Hematopoietic multipotent progenitor cell (in vitro differentiated cells): Measurements from ENCODE around the gene LRRC8C. TPM values are rescaled to one million over a fixed set of nuclear protein-coding genes. Genes with fewer than 3 reads are reported as not detected.
"Not testable (repeated sequence)": the region's sequence is repeated elsewhere in the genome, so short reads cannot be mapped to it uniquely, and the experiment has no call there.

Experiments
- DNase-seq, 3 donors: peaks; one replicate each; pipeline ENCODE4 v3.0.0-alpha.2; 2011 to 2015; ENCODE audit warnings: low read depth in 2 of 3, low spot score in 2 of 3
- total RNA-seq: library from RNA; depleted of rRNA; stranded (reverse); fragments of >200 nt; gene quantifications from one replicate; pipeline ENCODE4 v1.2.3, GENCODE V29; 2012

LRRC8C gene
- total RNA-seq, 1 donor = 4.6 TPM

GRCh38 chr1:89607586-89608318, 25.2 kb upstream of the LRRC8C start:
- DNase-seq = no peak

DNA sequence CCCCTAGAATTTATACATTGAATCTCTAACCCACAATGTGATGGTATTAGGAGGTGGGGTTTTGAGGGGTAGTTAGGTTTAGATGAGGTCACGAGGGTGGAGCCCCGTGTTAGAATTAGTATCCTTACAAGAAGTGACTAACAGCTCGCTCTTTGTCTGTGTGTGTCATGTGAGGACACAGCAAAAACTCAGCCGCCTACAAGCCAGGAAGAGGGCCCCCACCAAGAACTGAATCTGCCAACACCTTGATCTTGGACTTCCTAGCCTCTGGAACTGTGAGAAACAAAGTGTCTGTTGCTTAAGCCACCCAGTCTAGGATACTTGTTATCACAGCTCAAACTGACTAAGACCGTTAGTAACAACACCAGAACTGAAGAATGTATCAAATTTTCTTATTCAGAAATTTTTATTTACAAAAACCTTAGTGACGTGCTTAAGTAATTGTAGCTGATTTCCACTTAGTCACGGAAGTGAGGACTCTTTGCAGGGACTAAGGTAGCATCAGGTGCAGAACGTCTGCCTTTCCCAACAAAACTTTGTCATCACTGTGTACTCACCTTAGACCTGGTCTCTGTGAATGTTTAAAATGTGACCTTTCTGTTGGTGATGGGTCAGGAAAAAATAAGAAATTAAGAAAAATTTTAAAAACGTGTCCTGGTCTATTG, 24.5 kb upstream of the LRRC8C start:
- peak in 1 of 3 donors; percentile 63 for DNase-seq

GRCh38 chr1:89608984-89609725, 23.8 kb upstream of the LRRC8C start:
- DNase-seq = no peak

- no peak for DNase-seq
Observed at GRCh38 chr1:89609781-89610456, 23.0 kb upstream of the LRRC8C start.

DNA sequence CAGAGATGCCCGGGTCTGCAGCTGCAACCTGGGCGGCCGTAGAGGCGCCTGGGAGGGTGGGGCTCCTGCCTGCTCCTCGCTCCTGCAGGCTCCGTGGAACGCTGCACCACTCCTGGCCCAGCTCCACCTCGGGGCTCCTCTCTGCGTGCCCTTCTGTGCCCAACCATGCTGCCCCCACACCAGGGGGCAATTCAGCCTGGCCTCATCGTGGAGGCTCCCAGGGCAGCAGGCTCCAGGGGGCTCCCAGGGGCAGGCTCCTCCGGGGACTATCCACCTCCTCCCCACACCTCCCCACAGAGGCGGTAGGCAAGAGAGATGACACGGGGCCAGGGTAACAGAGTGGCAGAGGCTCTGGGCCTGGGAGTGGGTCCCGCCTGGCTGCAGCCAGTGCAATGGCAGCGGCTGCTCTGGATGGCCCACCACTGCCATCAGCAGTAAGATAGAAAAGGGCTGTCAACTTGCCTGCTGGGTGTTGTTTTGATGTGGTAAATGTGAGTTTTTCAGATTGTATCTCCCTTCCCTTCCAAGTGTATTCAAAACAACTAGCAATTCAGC, 22.4 kb upstream of the LRRC8C start:
- DNase-seq = no peak

DNA sequence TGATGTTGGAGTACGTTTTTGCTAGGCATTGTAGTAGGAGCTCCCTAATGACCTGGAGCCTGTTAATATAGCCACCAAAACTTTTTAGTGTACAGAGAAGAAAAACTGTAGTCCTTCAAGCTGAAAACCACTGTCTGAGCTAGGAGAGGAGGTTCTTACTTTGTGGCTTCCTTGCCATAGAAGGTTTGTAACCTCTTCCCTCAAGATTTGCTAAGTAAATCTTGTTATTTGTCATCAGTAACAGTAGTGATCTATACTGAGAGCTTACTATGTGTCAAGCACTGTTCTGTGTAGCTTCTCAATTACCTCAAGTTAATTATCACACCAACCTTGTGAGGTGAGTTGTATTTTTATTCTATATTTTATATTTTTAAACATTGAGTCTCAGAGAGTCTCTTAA, 21.2 kb upstream of the LRRC8C start:
- DNase-seq = no peak

- DNase-seq = no peak
Observed at GRCh38 chr1:89613928-89614327, 19.0 kb upstream of the LRRC8C start.

GRCh38 chr1:89615676-89616598, 17.0 kb upstream of the LRRC8C start:
- DNase-seq = peak in 2 of 3 donors; percentile 33 to 51

- no peak for DNase-seq
Observed at GRCh38 chr1:89616844-89617627, 15.9 kb upstream of the LRRC8C start.

DNA sequence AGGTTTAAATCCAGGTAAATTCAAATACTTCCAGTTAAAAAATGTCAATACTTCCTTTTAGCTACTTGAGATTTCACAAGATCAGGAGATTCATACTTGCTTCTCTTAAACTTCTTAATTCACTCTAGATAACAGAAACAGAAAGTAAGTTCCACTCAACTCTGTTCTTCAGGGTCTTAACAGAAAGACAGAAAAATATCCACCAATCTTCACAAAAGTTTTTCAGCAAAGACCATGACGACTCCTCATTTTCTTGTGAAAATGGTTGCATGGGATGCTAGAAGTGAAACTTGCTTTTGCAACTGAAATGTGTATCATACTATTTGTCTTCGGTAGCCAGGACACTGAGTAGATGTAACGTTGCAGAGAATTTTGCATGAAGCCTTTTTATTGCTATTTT, 12.3 kb upstream of the LRRC8C start:
- peak in 1 of 3 donors; percentile 18 for DNase-seq

- peak in 2 of 3 donors; percentile 24 to 46 for DNase-seq
Observed at GRCh38 chr1:89622895-89623294, 10.0 kb upstream of the LRRC8C start.

GRCh38 chr1:89624314-89624713, 8.6 kb upstream of the LRRC8C start:
- DNase-seq = no peak

GRCh38 chr1:89624715-89625323, 8.1 kb upstream of the LRRC8C start:
- no peak for DNase-seq

DNA sequence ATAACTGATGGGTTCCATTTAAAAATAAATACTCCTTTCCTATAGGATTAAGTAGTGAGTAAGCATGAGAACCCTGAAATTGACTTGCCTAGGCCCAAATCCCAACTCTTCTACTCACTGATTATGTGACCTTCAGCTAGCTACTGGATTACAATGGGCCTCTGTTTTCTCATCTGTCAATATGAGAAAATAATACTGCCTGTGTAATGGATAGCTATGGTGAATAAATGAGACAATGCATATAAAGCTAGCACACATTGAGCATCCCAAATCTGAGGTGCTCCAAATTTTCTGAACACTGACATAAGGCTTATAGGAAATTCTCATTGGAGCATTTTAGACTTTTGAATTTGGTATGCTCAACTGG, 5.3 kb upstream of the LRRC8C start:
- no peak for DNase-seq

DNA sequence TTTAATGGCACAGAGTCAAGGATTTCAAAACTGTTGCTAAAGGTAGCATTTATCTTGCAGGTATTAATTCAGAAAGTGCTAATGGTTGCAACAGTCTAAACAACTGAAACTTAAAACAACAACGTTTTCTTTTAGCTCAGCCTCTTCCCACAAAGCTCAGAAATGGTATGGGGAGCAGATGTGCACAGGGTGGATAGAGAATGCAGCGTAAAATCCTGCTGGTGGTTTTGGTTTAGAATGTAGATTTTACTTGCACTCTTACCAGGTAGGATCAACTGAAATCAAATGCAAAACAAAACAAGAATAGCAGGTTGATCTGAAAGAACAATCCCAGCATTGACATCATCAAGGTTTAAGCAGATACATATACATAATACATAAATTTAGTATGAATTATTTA, 3.8 kb upstream of the LRRC8C start:
- DNase-seq = no peak

DNA sequence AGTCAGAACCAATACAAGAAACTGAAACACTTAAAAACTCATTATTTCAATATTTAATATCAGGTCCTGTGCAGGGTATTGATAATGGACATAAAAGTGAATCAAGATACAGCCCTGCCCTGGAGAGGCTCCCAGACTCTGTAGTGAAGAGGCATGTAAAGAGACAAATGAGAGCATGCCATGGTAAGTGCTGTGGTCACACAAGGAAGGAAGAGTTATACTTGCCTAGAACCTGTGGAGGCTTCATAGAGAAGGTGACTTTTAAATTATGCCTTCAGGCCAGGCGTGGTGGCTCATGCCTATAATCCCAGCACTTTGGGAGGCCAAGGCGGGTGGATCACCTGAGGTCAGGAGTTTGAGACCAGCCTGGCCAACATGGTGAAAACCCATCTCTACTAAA, 3.3 kb upstream of the LRRC8C start:
- DNase-seq = not testable (repeated sequence)

- DNase-seq = no peak
Observed at GRCh38 chr1:89630048-89630447, 2.9 kb upstream of the LRRC8C start.

DNA sequence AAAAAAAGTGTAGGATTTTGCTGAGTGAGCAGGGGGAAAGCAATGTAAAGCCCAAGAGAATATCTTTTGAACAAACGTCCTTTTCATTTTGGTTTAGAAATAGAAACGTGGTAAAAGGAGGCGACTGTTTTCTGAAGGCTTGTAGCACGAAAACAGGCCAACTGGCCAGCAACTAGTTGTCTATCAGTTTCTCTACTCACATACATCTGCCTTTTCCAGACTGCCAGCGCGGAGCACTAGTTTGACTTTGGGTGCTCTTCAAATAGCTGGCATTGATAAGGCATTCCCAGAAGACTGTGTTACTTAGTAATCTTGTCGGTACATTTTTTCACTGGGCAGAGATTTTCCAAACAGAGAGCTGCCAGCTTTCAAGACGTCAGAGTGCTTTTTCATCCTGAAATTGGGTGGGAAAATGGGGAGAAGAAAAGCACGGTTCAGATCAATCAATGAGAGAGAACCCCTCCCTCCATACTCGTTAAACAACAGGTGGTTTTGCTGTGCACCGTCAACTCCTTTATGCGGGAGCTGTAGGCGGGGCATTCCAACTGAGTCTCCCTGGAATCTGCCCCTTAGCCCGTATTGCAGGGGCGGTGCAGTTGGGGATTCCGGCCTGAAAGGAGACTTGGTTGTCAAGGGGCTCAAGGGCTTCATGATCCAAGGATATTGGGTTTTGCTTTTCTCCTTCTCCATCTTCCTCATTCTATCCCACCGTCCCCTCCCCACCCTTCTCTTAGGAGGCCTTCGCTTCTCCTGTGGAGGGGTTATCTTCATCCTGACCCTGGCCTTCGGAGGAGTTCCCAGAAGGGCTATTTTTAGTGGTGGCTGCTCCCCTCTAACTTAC, 884 bp upstream of the LRRC8C start:
- no peak for DNase-seq
